Astrocyte of the spinal cord (primary cell): ENCODE measurements around the gene TYRO3.

Source experiments
- DNase-seq: peaks from one replicate; pipeline ENCODE4 v3.0.0; 2011; ENCODE audit warnings: low read depth, low spot score
- H3K4me3 ChIP-seq: 2 replicates; pipeline ENCODE4 v1.5.1; 2011; ENCODE audit warnings: low read depth, mild to moderate bottlenecking, low read length, moderate library complexity
- in situ Hi-C: cut with HindIII; loops from 2 replicates; pipeline ENCODE4 v1.10.0; 2017; ENCODE audit warnings: low sequenced_read_pairs
- TF ChIP-seq, protein P1 (sequence below): IDR thresholded peaks from 2 replicates; pipeline ENCODE4 v1.5.1; 2012; ENCODE audit warnings: low read depth, mild to moderate bottlenecking, low read length, inconsistent platforms

The TYRO3 gene

DNA sequence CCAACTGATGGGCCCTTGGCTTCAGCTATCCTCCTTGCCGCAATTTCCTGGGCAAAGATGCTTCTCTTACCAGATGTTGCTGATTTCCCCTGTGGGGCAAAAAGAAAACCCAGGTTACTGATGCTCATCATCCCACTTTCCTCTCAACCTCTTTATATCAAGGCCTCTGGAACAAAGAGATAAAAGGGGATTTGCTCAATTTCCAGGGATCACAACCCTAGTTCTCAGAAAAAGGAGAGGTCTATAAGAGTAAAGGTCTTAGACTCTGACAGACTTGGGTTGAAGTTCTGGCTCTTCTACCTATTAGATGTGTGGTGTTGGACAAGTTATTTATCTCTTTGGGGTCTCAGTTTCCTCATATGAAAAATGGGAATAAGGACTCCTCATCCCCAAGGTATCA, 23.5 kb upstream of the TYRO3 start:
- H3K4me3 ChIP-seq: no peak overlapping the region
- in situ Hi-C loops: no loop called here
- TF ChIP-seq, protein P1, sequence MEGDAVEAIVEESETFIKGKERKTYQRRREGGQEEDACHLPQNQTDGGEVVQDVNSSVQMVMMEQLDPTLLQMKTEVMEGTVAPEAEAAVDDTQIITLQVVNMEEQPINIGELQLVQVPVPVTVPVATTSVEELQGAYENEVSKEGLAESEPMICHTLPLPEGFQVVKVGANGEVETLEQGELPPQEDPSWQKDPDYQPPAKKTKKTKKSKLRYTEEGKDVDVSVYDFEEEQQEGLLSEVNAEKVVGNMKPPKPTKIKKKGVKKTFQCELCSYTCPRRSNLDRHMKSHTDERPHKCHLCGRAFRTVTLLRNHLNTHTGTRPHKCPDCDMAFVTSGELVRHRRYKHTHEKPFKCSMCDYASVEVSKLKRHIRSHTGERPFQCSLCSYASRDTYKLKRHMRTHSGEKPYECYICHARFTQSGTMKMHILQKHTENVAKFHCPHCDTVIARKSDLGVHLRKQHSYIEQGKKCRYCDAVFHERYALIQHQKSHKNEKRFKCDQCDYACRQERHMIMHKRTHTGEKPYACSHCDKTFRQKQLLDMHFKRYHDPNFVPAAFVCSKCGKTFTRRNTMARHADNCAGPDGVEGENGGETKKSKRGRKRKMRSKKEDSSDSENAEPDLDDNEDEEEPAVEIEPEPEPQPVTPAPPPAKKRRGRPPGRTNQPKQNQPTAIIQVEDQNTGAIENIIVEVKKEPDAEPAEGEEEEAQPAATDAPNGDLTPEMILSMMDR: no peak
- no peak for DNase-seq

DNA sequence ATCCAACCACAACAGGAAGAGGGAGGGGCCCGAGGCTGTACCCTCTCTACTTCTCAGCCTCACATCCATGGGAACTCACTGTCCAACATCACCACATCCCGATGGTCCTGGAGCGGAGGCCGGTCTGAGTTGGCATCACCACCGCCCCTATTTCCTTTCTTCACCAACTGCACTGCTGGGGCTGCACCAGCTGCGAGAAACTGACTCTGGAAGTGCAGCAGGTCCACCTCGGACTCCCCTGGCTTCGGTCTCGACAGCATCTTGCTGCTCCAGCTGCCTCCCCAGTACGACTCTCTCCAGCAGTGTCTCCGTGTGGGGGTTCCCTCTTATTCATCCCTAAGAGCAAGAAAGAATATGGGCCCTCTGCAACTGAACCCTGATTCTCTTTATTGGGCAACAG, 22.1 kb upstream of the TYRO3 start:
- in situ Hi-C loops: no loop called here
- H3K4me3 ChIP-seq: no peak overlapping the region
- no peak for DNase-seq
- TF ChIP-seq, protein P1: no peak

DNA sequence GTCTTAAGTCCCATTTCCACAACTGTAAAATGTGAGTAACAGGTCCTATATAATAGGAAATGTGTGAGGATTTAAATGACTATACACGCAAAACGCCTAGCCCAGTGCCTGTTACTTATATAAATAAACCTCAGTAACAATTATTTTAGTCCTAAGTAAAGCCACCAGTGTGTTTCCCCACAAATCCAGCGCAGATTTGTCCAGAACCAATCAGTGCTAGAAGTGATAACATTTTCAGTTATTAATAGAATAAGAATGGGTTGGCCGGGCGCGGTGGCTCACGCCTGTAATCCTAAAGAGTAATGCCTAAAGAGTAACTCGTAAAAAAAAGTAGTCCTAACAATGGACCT, 15.5 kb upstream of the TYRO3 start:
- TF ChIP-seq, protein P1: no peak
- DNase-seq: no peak
- in situ Hi-C loops: no loop called here
- peak overlapping the region; percentile 99 for H3K4me3 ChIP-seq

GRCh38 chr15:41544650-41545015, 14.4 kb upstream of the TYRO3 start:
- TF ChIP-seq, protein P1: no peak
- in situ Hi-C loops: no loop called here
- DNase-seq: no peak
- peak overlapping the region; percentile 99 for H3K4me3 ChIP-seq

- in situ Hi-C loops: no loop called here
- no peak for DNase-seq
- H3K4me3 ChIP-seq: no peak overlapping the region
- TF ChIP-seq, protein P1: no peak
Observed at GRCh38 chr15:41545218-41545617, 13.8 kb upstream of the TYRO3 start.

GRCh38 chr15:41546851-41547786, 11.9 kb upstream of the TYRO3 start:
- TF ChIP-seq, protein P1: no peak
- H3K4me3 ChIP-seq: no peak overlapping the region
- in situ Hi-C loops: no loop called here
- peak; percentile 44 for DNase-seq
